ENCODE measurements around the gene PTGFR.

Gene PTGFR

GRCh38 chr1:78465143-78465542, 25.6 kb upstream of the PTGFR start:
- H3K9me3 ChIP-seq (ENCODE audit: control insufficient read depth, low read length): peaks cover 34% of the 10 kb centered on the region
- H3K27me3 ChIP-seq (ENCODE audit: control insufficient read depth in 1 of 2, insufficient read depth in 1 of 2, low read length in 2 of 2): no peaks in the 10 kb centered on the region
- H3K4me1 ChIP-seq (ENCODE audit: control insufficient read depth, insufficient read depth, low read depth, low read length): no peaks in the 10 kb centered on the region
- no peak overlapping the region for H4K8ac ChIP-seq (ENCODE audit: low read length)
- no peaks in the 10 kb centered on the region for H3K79me1 ChIP-seq (replicated peaks; ENCODE audit: low read length, poor library complexity, severe bottlenecking)
- H4K91ac ChIP-seq (ENCODE audit: low read length): no peak overlapping the region
- no peak overlapping the region for H2BK120ac ChIP-seq (ENCODE audit: low read depth, low read length)
- WGBS: 44% methylated on average over 1 of the region's 1 CpG
- H3K23ac ChIP-seq (ENCODE audit: low read length in 2 of 2): no peak overlapping the region
- no peak overlapping the region for H2BK15ac ChIP-seq (ENCODE audit: low read depth, poor library complexity, severe bottlenecking)
- no peak overlapping the region for H3K4me3 ChIP-seq (ENCODE audit: insufficient read depth in 1 of 2, low read depth in 1 of 2, low read length in 2 of 2)
- H3K9ac ChIP-seq (ENCODE audit: low read length): no peak overlapping the region
- no peak overlapping the region for H2BK12ac ChIP-seq (ENCODE audit: low read length in 2 of 2)
- no peak overlapping the region for H3K4me2 ChIP-seq (ENCODE audit: low read length, poor library complexity, severe bottlenecking)
- H3K14ac ChIP-seq (ENCODE audit: low read length in 2 of 2): no peak overlapping the region
- no peak overlapping the region for H3K4ac ChIP-seq (ENCODE audit: low read depth in 1 of 2, low read length in 2 of 2)
- no peak overlapping the region for H2BK5ac ChIP-seq (ENCODE audit: low read depth, low read length, poor library complexity, severe bottlenecking)
- no peak overlapping the region for H2AK5ac ChIP-seq (ENCODE audit: low read length, severe bottlenecking)
- H3K27ac ChIP-seq (ENCODE audit: low read length, poor library complexity, severe bottlenecking): no peak overlapping the region
- DNase-seq: no peak
- H2AFZ ChIP-seq (ENCODE audit: low read depth, low read length): no peak overlapping the region
- H3K18ac ChIP-seq (ENCODE audit: low read depth in 1 of 2, low read length in 2 of 2): no peak overlapping the region
- no peaks in the 10 kb centered on the region for H3K36me3 ChIP-seq (ENCODE audit: control insufficient read depth in 1 of 2, insufficient read depth in 2 of 2, low read depth in 1 of 2, low read length in 2 of 2)

GRCh38 chr1:78468521-78468920, 22.3 kb upstream of the PTGFR start:
- Histone ChIP-seq H3K27ac (ENCODE audit: low read length, poor library complexity, severe bottlenecking) (no peak overlapping the region), H4K91ac (ENCODE audit: low read length) (no peak overlapping the region)
- no CpG with 5 or more reads among the region's 1 CpG for WGBS

DNA sequence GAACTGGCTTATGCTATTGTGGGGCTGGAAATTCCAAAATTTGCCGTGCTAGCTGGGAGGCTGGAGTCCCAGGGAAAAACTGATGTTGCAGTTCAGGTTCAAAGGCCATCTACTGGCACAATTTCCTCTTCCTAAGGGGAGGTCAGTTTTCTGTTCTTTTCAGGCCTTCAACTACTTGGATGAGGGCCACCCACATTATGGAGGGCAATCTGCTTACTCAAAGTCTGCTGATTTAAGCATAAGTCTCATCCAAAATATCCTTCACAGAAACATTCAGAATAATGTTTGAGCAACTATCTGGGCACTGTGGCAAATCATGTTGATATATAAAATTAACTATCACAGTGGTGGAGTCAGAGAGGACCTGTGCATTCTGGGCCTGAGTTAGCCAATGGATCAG, 21.2 kb upstream of the PTGFR start:
- no peak for DNase-seq
- 84% methylated on average over 1 of the region's 1 CpG for WGBS

More at GRCh38 chr1:78468521-78468920, 22.3 kb upstream of the PTGFR start:
- no peaks in the 10 kb centered on the region for H3K27me3 ChIP-seq (ENCODE audit: control insufficient read depth in 1 of 2, insufficient read depth in 1 of 2, low read length in 2 of 2)
- H3K23ac ChIP-seq (ENCODE audit: low read length in 2 of 2): no peak overlapping the region
- H3K9ac ChIP-seq (ENCODE audit: low read length): no peak overlapping the region
- no peak overlapping the region for H3K4me3 ChIP-seq (ENCODE audit: insufficient read depth in 1 of 2, low read depth in 1 of 2, low read length in 2 of 2)
- H3K14ac ChIP-seq (ENCODE audit: low read length in 2 of 2): no peak overlapping the region
- no peaks in the 10 kb centered on the region for H3K36me3 ChIP-seq (ENCODE audit: control insufficient read depth in 1 of 2, insufficient read depth in 2 of 2, low read depth in 1 of 2, low read length in 2 of 2)
- H2BK15ac ChIP-seq (ENCODE audit: low read depth, poor library complexity, severe bottlenecking): no peak overlapping the region
- no peak overlapping the region for H2BK120ac ChIP-seq (ENCODE audit: low read depth, low read length)
- H3K9me3 ChIP-seq (ENCODE audit: control insufficient read depth, low read length): peaks cover under 1% of the 10 kb centered on the region
- H4K8ac ChIP-seq (ENCODE audit: low read length): no peak overlapping the region
- no peak overlapping the region for H3K18ac ChIP-seq (ENCODE audit: low read depth in 1 of 2, low read length in 2 of 2)
- no peak overlapping the region for H3K4ac ChIP-seq (ENCODE audit: low read depth in 1 of 2, low read length in 2 of 2)
- H3K4me2 ChIP-seq (ENCODE audit: low read length, poor library complexity, severe bottlenecking): no peak overlapping the region
- no peak for DNase-seq
- no peak overlapping the region for H2BK5ac ChIP-seq (ENCODE audit: low read depth, low read length, poor library complexity, severe bottlenecking)
- H2AFZ ChIP-seq (ENCODE audit: low read depth, low read length): no peak overlapping the region
- H3K4me1 ChIP-seq (ENCODE audit: control insufficient read depth, insufficient read depth, low read depth, low read length): no peaks in the 10 kb centered on the region
- no peak overlapping the region for H2BK12ac ChIP-seq (ENCODE audit: low read length in 2 of 2)
- no peaks in the 10 kb centered on the region for H3K79me1 ChIP-seq (replicated peaks; ENCODE audit: low read length, poor library complexity, severe bottlenecking)
- no peak overlapping the region for H2AK5ac ChIP-seq (ENCODE audit: low read length, severe bottlenecking)

GRCh38 chr1:78471890-78472620, 18.7 kb upstream of the PTGFR start:
- Histone ChIP-seq H2AK5ac (ENCODE audit: low read length, severe bottlenecking) (no peak overlapping the region), H3K27ac (ENCODE audit: low read length, poor library complexity, severe bottlenecking) (no peak overlapping the region), H3K4me1 (ENCODE audit: control insufficient read depth, insufficient read depth, low read depth, low read length) (no peaks in the 10 kb centered on the region), H3K18ac (ENCODE audit: low read depth in 1 of 2, low read length in 2 of 2) (no peak overlapping the region), H2BK5ac (ENCODE audit: low read depth, low read length, poor library complexity, severe bottlenecking) (no peak overlapping the region), H3K4me2 (ENCODE audit: low read length, poor library complexity, severe bottlenecking) (no peak overlapping the region), H3K79me1 (replicated peaks; ENCODE audit: low read length, poor library complexity, severe bottlenecking) (no peaks in the 10 kb centered on the region), H3K4me3 (ENCODE audit: insufficient read depth in 1 of 2, low read depth in 1 of 2, low read length in 2 of 2) (no peak overlapping the region), H2BK15ac (ENCODE audit: low read depth, poor library complexity, severe bottlenecking) (no peak overlapping the region), H3K9me3 (ENCODE audit: control insufficient read depth, low read length) (no peaks in the 10 kb centered on the region), H3K36me3 (ENCODE audit: control insufficient read depth in 1 of 2, insufficient read depth in 2 of 2, low read depth in 1 of 2, low read length in 2 of 2) (no peaks in the 10 kb centered on the region), H2BK120ac (ENCODE audit: low read depth, low read length) (no peak overlapping the region), H3K14ac (ENCODE audit: low read length in 2 of 2) (no peak overlapping the region), H3K4ac (ENCODE audit: low read depth in 1 of 2, low read length in 2 of 2) (no peak overlapping the region), H4K8ac (ENCODE audit: low read length) (no peak overlapping the region), H3K23ac (ENCODE audit: low read length in 2 of 2) (no peak overlapping the region), H3K9ac (ENCODE audit: low read length) (peak overlapping the region; percentile 36), H2AFZ (ENCODE audit: low read depth, low read length) (no peak overlapping the region), H4K91ac (ENCODE audit: low read length) (no peak overlapping the region), H3K27me3 (ENCODE audit: control insufficient read depth in 1 of 2, insufficient read depth in 1 of 2, low read length in 2 of 2) (no peaks in the 10 kb centered on the region), H2BK12ac (ENCODE audit: low read length in 2 of 2) (no peak overlapping the region)
- 65% methylated on average over 2 of the region's 2 CpGs for WGBS
- DNase-seq: no peak

More for the DNA sequence above, 21.2 kb upstream of the PTGFR start:
- no peak overlapping the region for H3K27ac ChIP-seq (ENCODE audit: low read length, poor library complexity, severe bottlenecking)
- H2AFZ ChIP-seq (ENCODE audit: low read depth, low read length): no peak overlapping the region
- no peak overlapping the region for H2BK5ac ChIP-seq (ENCODE audit: low read depth, low read length, poor library complexity, severe bottlenecking)
- no peaks in the 10 kb centered on the region for H3K4me1 ChIP-seq (ENCODE audit: control insufficient read depth, insufficient read depth, low read depth, low read length)
- H2AK5ac ChIP-seq (ENCODE audit: low read length, severe bottlenecking): no peak overlapping the region
- H3K18ac ChIP-seq (ENCODE audit: low read depth in 1 of 2, low read length in 2 of 2): no peak overlapping the region
- H4K91ac ChIP-seq (ENCODE audit: low read length): no peak overlapping the region
- H2BK15ac ChIP-seq (ENCODE audit: low read depth, poor library complexity, severe bottlenecking): no peak overlapping the region
- H3K9ac ChIP-seq (ENCODE audit: low read length): peak overlapping the region; percentile 1
- H3K4ac ChIP-seq (ENCODE audit: low read depth in 1 of 2, low read length in 2 of 2): no peak overlapping the region
- no peak overlapping the region for H2BK120ac ChIP-seq (ENCODE audit: low read depth, low read length)
- H3K36me3 ChIP-seq (ENCODE audit: control insufficient read depth in 1 of 2, insufficient read depth in 2 of 2, low read depth in 1 of 2, low read length in 2 of 2): no peaks in the 10 kb centered on the region
- no peak overlapping the region for H4K8ac ChIP-seq (ENCODE audit: low read length)
- H3K27me3 ChIP-seq (ENCODE audit: control insufficient read depth in 1 of 2, insufficient read depth in 1 of 2, low read length in 2 of 2): no peaks in the 10 kb centered on the region
- no peaks in the 10 kb centered on the region for H3K9me3 ChIP-seq (ENCODE audit: control insufficient read depth, low read length)
- H3K23ac ChIP-seq (ENCODE audit: low read length in 2 of 2): no peak overlapping the region
- no peak overlapping the region for H2BK12ac ChIP-seq (ENCODE audit: low read length in 2 of 2)
- no peak overlapping the region for H3K4me3 ChIP-seq (ENCODE audit: insufficient read depth in 1 of 2, low read depth in 1 of 2, low read length in 2 of 2)
- H3K79me1 ChIP-seq (replicated peaks; ENCODE audit: low read length, poor library complexity, severe bottlenecking): no peaks in the 10 kb centered on the region
- H3K14ac ChIP-seq (ENCODE audit: low read length in 2 of 2): no peak overlapping the region
- H3K4me2 ChIP-seq (ENCODE audit: low read length, poor library complexity, severe bottlenecking): no peak overlapping the region
